ENCODE data around the gene RNF39. TPM values are rescaled to one million over a fixed set of nuclear protein-coding genes. Genes with fewer than 3 reads are reported as not detected.

The RNF39 gene
- total RNA-seq, 1 experiment from 2014 or later = not detected

DNA sequence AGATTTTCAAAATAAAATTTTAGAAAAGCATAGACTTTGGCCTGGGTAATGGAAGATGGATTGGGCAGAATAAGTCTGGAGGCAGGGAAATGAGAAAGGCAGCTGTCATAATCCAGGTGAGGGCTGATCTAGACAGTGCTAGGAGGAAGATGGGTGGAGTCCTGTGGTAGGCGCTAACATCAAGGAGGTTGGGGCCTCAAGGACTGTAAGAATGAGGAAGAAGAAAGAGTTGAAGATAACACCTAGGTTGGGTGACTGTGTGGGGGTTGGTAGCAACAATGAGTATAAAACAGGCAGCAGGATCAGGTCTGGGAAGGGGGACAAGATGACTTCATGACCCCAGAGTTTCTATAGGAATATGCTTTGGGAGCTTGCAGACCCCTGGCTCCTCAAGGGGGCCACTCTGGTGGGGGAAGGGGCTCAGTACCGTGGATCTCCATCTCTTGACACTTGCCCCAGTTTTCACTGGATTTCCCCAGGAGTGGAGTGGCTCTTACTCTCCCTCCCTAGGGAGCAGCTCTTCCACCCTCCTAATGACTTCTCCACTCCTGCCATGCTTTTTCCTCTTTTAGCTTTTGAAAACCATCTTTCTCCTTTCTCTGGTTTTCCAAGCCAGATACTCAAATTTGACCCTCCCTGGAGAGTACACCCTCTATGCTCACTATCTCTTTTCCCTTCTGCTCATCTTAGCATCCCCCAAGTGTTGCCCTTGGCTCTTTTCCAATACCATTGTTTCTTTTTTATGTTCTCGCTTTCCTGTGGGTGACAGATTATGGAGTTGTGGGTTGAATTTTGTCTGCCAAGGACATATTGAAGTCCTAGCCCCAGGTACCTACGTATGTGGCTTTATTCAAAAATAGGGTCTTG, 22.6 kb upstream of the RNF39 start:
- H3K36me3 ChIP-seq (ENCODE audit: insufficient read depth, low read length, poor library complexity, severe bottlenecking) = no peaks in the 10 kb centered on the region
- H3K27me3 ChIP-seq (replicated peaks; ENCODE audit: insufficient read depth, low read depth, low read length, poor library complexity) = peaks cover 78% of the 10 kb centered on the region
- intact Hi-C loops (cut with micrococcal nuclease; ENCODE audit: unreplicated experiment) = no loop called here
- peaks cover 18% of the 10 kb centered on the region for H3K4me1 ChIP-seq (ENCODE audit: insufficient read depth, low read length, poor library complexity, severe bottlenecking)
- ChIA-PET POLR2A (ENCODE audit: low non-redundant PET) (no interaction called here), CTCF (no interaction called here)
- no TSS peak for BruUV-seq (replicated peaks)
- no peak overlapping the region for H3K27ac ChIP-seq (ENCODE audit: low read depth, low read length, poor library complexity, severe bottlenecking)
- TF ChIP-seq EZH2 (IDR thresholded peaks at IDR 0.05; ENCODE audit: borderline replicate concordance, low read depth, low read length, poor library complexity, severe bottlenecking) = no peak
- no peak for TF ChIP-seq CTCF (conservative IDR thresholded peaks at IDR 0.05; ENCODE audit: low read depth, low read length)
- no peak for DNase-seq (ENCODE audit: low spot score)
- no peaks in the 10 kb centered on the region for H3K9me3 ChIP-seq (ENCODE audit: low read depth, low read length, poor library complexity, severe bottlenecking)
- no peak overlapping the region for H3K4me3 ChIP-seq (ENCODE audit: low read depth, low read length, poor library complexity, severe bottlenecking)

DNA sequence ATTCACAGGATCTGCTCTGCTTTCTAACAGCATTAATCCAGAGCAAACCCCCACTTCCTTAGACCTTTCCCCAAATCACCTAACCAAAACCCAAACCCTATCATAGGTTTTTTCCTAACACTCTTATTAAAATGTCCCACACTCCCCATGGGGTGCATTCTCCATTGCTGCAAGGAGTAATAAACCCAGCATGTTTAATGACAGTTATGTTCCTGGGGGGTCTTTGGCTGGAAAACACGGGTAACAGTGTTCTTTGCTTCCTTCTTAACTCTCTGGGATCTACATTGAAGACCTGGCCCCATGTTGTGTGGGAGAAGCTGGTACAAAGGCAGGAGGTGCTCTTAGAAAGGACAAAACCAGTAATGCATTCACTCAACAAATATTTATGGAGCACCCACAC, 21.3 kb upstream of the RNF39 start:
- ChIA-PET CTCF (interaction anchor here (0.7 kb wide), 1 partner anchor 34 kb away, joined by 11 read pairs; no protein-coding TSS in a partner anchor), POLR2A (ENCODE audit: low non-redundant PET) (no interaction called here)
- H3K4me1 ChIP-seq (ENCODE audit: insufficient read depth, low read length, poor library complexity, severe bottlenecking) = peaks cover 12% of the 10 kb centered on the region
- no peak overlapping the region for H3K27ac ChIP-seq (ENCODE audit: low read depth, low read length, poor library complexity, severe bottlenecking)
- DNase-seq (ENCODE audit: low spot score) = no peak
- no peak for TF ChIP-seq EZH2 (IDR thresholded peaks at IDR 0.05; ENCODE audit: borderline replicate concordance, low read depth, low read length, poor library complexity, severe bottlenecking)
- TF ChIP-seq CTCF (conservative IDR thresholded peaks at IDR 0.05; ENCODE audit: low read depth, low read length) = no peak
- H3K36me3 ChIP-seq (ENCODE audit: insufficient read depth, low read length, poor library complexity, severe bottlenecking) = no peaks in the 10 kb centered on the region
- no peak overlapping the region for H3K4me3 ChIP-seq (ENCODE audit: low read depth, low read length, poor library complexity, severe bottlenecking)
- H3K27me3 ChIP-seq (replicated peaks; ENCODE audit: insufficient read depth, low read depth, low read length, poor library complexity) = peaks cover 82% of the 10 kb centered on the region
- no TSS peak for BruUV-seq (replicated peaks)
- no peaks in the 10 kb centered on the region for H3K9me3 ChIP-seq (ENCODE audit: low read depth, low read length, poor library complexity, severe bottlenecking)
- intact Hi-C loops (cut with micrococcal nuclease; ENCODE audit: unreplicated experiment) = no loop called here

DNA sequence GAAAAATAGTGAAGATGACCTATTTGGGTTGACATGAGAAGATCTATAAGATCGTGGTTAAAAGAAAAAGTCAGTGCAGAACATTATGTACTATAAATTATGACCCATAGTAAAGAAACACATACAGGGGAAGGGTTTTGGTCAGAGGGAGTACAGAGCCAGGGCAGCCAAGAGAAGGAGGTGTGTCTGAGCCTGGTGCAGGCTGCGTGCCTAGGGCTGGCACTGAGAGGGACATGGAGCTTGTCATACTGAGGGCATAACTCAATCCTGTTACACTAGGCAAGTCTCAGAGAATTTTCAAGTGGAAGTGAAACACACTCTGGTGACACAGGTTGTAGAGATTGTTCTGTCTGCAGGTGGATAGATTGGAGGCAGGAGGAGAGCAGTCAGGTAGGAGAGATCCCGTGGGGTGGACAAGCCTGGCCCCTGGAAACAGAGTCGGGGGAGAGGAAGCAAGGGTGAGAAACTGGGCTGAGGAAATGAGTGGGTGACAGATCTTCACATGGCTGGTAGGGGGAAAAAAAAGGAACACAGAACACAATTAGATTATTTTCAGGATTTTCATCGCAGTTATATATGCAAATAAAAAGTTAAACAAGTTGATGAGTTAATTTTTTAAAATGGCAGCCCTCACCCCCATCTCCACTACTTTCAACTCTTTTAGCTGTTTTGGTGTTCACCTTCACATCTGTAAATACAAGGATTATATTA, 18.5 kb upstream of the RNF39 start:
- Histone ChIP-seq H3K27me3 (replicated peaks; ENCODE audit: insufficient read depth, low read depth, low read length, poor library complexity) (peaks cover 65% of the 10 kb centered on the region), H3K4me1 (ENCODE audit: insufficient read depth, low read length, poor library complexity, severe bottlenecking) (no peaks in the 10 kb centered on the region), H3K36me3 (ENCODE audit: insufficient read depth, low read length, poor library complexity, severe bottlenecking) (no peaks in the 10 kb centered on the region), H3K4me3 (ENCODE audit: low read depth, low read length, poor library complexity, severe bottlenecking) (no peak overlapping the region), H3K9me3 (ENCODE audit: low read depth, low read length, poor library complexity, severe bottlenecking) (no peaks in the 10 kb centered on the region), H3K27ac (ENCODE audit: low read depth, low read length, poor library complexity, severe bottlenecking) (no peak overlapping the region)
- no TSS peak for BruUV-seq (replicated peaks)
- intact Hi-C loops (cut with micrococcal nuclease; ENCODE audit: unreplicated experiment) = no loop called here
- TF ChIP-seq EZH2 (IDR thresholded peaks at IDR 0.05; ENCODE audit: borderline replicate concordance, low read depth, low read length, poor library complexity, severe bottlenecking) (no peak), CTCF (conservative IDR thresholded peaks at IDR 0.05; ENCODE audit: low read depth, low read length) (no peak)
- ChIA-PET POLR2A (ENCODE audit: low non-redundant PET) (interaction anchor here (0.7 kb wide), 1 partner anchor 8 kb away, joined by 3 read pairs; no protein-coding TSS in a partner anchor), CTCF (interaction anchor here (0.7 kb wide), 1 partner anchor 38 kb away, joined by 5 read pairs; no protein-coding TSS in a partner anchor)
- no peak for DNase-seq (ENCODE audit: low spot score)
